GM12874 (cell line): Measurements from ENCODE around the gene CDX1.

Experiments used
- TF ChIP-seq, protein P1 (sequence below): IDR thresholded peaks from 2 replicates; pipeline ENCODE4 v1.5.1; 2011; ENCODE audit warnings: low read depth, mild to moderate bottlenecking, control low read depth, low read length, moderate library complexity; ENCODE audit not compliant: insufficient read depth

Gene CDX1

DNA sequence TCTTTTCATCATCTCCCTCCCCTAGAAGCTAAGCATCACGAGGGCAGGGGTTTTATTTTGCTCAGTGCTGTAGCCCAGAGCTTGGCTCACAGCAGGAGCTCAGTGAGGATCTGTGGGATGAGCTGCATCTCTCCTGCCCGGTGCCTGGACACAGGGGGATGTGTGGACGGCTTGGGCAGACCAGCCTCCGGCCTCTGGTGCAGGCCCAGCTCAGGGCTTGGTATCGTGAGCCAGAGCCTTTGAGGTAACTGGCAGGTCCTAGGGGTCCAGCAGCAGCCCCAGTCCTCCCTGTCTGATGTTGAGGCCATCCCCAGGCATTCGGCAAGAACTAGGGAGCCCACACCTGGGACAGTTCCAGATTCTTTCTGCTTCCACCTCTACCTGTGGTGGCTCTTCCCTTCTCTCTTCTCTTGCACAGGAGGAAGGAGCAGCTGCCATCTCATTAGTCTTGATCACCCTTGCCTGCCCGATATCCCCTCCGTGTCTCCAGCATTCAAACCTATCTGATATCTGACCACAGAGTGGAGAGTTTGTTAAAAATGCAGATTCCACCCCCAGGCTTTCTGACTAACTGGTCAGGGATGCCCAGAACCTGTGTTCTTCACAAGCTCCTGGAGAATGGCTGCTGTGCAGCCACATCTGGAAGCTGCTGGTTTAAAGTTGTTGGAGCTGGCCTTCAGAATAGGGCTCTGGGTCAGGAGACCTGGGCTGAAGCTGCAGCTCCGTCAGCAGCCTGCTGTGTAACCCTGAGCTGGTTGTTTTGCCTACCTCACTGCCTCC lies 15.4 kb downstream of the CDX1 start:
- TF ChIP-seq, protein P1, sequence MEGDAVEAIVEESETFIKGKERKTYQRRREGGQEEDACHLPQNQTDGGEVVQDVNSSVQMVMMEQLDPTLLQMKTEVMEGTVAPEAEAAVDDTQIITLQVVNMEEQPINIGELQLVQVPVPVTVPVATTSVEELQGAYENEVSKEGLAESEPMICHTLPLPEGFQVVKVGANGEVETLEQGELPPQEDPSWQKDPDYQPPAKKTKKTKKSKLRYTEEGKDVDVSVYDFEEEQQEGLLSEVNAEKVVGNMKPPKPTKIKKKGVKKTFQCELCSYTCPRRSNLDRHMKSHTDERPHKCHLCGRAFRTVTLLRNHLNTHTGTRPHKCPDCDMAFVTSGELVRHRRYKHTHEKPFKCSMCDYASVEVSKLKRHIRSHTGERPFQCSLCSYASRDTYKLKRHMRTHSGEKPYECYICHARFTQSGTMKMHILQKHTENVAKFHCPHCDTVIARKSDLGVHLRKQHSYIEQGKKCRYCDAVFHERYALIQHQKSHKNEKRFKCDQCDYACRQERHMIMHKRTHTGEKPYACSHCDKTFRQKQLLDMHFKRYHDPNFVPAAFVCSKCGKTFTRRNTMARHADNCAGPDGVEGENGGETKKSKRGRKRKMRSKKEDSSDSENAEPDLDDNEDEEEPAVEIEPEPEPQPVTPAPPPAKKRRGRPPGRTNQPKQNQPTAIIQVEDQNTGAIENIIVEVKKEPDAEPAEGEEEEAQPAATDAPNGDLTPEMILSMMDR, result no peak

DNA sequence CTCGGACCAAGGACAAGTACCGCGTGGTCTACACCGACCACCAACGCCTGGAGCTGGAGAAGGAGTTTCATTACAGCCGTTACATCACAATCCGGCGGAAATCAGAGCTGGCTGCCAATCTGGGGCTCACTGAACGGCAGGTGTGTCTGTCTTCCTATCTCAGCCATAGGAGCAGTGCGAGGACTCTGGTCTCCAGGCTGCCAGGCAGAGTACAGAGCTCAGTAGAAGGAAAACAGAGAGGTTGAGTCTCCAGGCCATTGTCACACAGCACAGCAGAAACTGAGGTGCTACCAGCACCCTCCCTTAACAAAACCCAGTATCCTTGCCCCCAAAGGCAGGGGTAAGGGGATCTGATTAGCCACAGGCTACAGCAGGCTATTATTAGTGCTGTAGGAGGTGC lies 16.2 kb downstream of the CDX1 start:
- TF ChIP-seq, protein P1, result no peak

DNA sequence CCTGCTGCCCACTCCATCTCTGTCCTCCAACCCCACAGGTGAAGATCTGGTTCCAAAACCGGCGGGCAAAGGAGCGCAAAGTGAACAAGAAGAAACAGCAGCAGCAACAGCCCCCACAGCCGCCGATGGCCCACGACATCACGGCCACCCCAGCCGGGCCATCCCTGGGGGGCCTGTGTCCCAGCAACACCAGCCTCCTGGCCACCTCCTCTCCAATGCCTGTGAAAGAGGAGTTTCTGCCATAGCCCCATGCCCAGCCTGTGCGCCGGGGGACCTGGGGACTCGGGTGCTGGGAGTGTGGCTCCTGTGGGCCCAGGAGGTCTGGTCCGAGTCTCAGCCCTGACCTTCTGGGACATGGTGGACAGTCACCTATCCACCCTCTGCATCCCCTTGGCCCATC lies 16.9 kb downstream of the CDX1 start:
- TF ChIP-seq, protein P1, result no peak

DNA sequence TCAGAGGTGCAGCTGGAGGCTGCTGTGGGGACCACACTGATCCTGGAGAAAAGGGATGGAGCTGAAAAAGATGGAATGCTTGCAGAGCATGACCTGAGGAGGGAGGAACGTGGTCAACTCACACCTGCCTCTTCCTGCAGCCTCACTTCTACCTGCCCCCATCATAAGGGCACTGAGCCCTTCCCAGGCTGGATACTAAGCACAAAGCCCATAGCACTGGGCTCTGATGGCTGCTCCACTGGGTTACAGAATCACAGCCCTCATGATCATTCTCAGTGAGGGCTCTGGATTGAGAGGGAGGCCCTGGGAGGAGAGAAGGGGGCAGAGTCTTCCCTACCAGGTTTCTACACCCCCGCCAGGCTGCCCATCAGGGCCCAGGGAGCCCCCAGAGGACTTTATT lies 17.4 kb downstream of the CDX1 start:
- TF ChIP-seq, protein P1, result no peak

DNA sequence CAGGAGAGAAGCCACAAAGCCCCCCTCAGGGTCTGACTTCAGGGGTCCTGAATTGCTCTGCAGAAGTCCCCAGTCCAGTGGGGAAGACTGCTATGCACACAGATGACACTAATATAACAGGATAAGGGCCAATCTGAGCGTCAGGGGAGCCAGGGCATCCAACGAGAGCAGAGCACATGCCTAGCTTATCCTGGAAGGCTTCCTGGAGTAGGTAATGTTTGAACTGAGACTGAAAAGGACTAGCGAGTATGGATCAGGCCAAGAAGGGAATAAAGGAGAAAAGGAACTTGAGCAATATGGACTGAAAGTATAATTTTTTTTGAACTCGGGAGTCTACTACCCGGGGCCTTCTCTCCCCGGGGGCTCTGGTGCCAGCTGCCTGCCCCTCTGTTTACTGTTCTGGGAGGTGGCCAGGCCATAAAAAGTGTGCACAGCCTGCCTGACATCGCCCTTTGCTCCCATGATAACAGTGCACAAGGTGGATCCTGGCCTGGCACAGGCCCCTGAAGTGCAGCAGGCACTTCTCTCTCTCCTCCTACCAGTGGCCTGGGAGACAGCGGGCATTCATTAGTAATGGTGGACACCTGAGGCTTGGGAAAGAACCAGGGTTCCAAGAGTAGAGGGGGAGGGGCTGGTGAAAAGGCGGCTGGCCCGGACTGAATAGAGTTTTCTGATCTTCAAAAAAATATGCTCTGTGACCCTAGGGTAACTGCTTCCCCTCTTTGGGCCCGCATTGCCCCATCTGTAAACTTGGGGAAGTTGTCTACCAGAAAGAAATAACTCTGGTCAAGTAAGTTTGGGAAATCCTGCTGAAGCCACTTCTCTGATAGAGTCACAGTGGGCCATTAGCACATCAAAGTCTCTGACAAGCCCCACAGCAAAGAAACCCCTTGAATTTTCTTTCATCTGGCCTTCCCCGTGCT lies 18.7 kb downstream of the CDX1 start:
- TF ChIP-seq, protein P1, result no peak

DNA sequence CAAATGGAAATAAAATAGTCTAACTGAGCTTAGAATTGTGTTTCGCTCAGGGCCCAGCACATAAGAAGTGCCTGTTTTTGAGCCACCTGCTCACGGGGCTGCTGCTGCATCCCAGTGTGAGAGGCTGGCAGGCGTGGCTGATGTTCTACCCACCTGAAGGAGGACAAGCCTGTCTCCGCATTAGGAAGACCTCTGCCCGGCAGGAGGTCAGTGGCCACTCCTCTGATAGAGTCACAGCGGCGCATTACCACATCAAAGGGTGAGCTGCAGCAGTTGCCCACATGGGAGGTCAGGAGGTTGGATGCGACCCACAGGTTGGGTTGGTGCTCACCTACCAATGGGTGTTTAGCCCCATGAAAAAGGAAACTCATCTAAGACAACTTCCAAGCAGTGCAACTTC lies 19.6 kb downstream of the CDX1 start:
- TF ChIP-seq, protein P1, result no peak

DNA sequence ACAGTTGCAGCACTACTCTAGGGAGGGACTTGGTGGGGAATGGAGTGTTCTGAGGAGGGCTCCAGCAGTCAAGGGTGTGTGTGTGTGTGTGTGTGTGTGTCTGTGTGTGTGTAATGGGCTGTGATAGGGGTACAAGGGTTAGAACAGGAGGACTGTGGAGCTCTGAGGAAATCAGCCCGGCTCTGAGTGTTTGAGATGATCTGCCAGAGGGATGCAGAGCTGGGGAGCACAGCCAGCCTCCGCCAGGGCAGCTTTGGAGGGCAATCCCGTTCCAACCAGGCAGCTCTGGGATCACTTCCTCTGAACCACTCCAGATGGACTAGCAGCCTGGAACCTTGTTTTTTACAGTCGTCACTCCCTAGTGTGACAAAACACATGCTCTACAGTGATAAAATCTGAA lies 20.3 kb downstream of the CDX1 start:
- TF ChIP-seq, protein P1, result no peak
